Keratinocyte (primary cell): ENCODE measurements around the gene TNK1. TPM values are rescaled to one million over a fixed set of nuclear protein-coding genes. Genes with fewer than 3 reads are reported as not detected.

ENCODE experiments used
- DNase-seq: peaks from one replicate; pipeline ENCODE4 v3.0.0-alpha.2; 2011; ENCODE audit warnings: low read depth, missing footprints, low spot score
- FAIRE-seq: peaks from 2 replicates; lab custom pipeline; 2011; peaks lifted over from hg19 to GRCh38; lab: Jason Lieb, UNC
- H2AFZ ChIP-seq: 2 replicates; pipeline ENCODE4 v1.6.0; 2012; ENCODE audit warnings: low read length, control low read depth, inconsistent platforms; ENCODE audit not compliant: control insufficient read depth
- H3K27ac ChIP-seq: 2 replicates; pipeline ENCODE4 v1.5.1; 2011; ENCODE audit warnings: low read length; ENCODE audit not compliant: control insufficient read depth, insufficient read depth
- H3K27me3 ChIP-seq: 3 replicates; pipeline ENCODE4 v1.6.0; 2011; ENCODE audit warnings: low read length; ENCODE audit not compliant: control insufficient read depth, insufficient read depth; ENCODE audit errors: extremely low read depth
- H3K36me3 ChIP-seq, 2 experiments: 2 replicates in 1 of 2; 3 replicates in 1 of 2; pipeline ENCODE4 v1.5.1; 2011; ENCODE audit warnings: low read length in 2 of 2, mild to moderate bottlenecking in 1 of 2; ENCODE audit not compliant: control insufficient read depth in 2 of 2, insufficient read depth in 2 of 2; ENCODE audit errors: extremely low read depth in 1 of 2
- H3K4me1 ChIP-seq: 3 replicates; pipeline ENCODE4 v1.5.1; 2011; ENCODE audit warnings: low read length; ENCODE audit not compliant: control insufficient read depth, insufficient read depth; ENCODE audit errors: extremely low read depth
- H3K4me2 ChIP-seq: 3 replicates; pipeline ENCODE4 v1.6.0; 2011; ENCODE audit warnings: low read depth, low read length; ENCODE audit not compliant: control insufficient read depth, insufficient read depth; ENCODE audit errors: extremely low read depth
- H3K4me3 ChIP-seq, 3 experiments: fragments of 200-600 bp in 1 of 3; sonication (generic) in 1 of 3; 2 replicates in 2 of 3; 3 replicates in 1 of 3; pipeline ENCODE4 v1.5.1; 2011 to 2016; ENCODE audit warnings: low read length in 3 of 3, mild to moderate bottlenecking in 3 of 3, control low read depth in 2 of 3, inconsistent platforms in 1 of 3, low read depth in 1 of 3, mixed read lengths in 1 of 3, mixed run types in 1 of 3, moderate library complexity in 1 of 3; ENCODE audit not compliant: control insufficient read depth in 2 of 3, insufficient read depth in 2 of 3; ENCODE audit errors: extremely low read depth in 1 of 3
- H3K79me2 ChIP-seq: 2 replicates; pipeline ENCODE4 v1.6.0; 2012; ENCODE audit warnings: low read length; ENCODE audit not compliant: control insufficient read depth, insufficient read depth
- H3K9ac ChIP-seq: 3 replicates; pipeline ENCODE4 v1.6.0; 2011; ENCODE audit warnings: low read length; ENCODE audit not compliant: control insufficient read depth, insufficient read depth; ENCODE audit errors: extremely low read depth
- H3K9me1 ChIP-seq: 3 replicates; pipeline ENCODE4 v1.6.0; 2011; ENCODE audit warnings: low read length; ENCODE audit not compliant: control insufficient read depth, insufficient read depth; ENCODE audit errors: extremely low read depth
- H3K9me3 ChIP-seq: 2 replicates; pipeline ENCODE4 v1.5.1; 2012; ENCODE audit warnings: low read depth, low read length; ENCODE audit not compliant: control insufficient read depth
- H4K20me1 ChIP-seq: 3 replicates; pipeline ENCODE4 v1.6.0; 2011; ENCODE audit warnings: low read length; ENCODE audit not compliant: control insufficient read depth, insufficient read depth; ENCODE audit errors: extremely low read depth
- CTCF ChIP-seq, 3 experiments: IDR thresholded peaks in 1 of 3; conservative IDR thresholded peaks in 1 of 3; optimal IDR thresholded peaks in 1 of 3; 2 replicates in 2 of 3; 3 replicates in 1 of 3; pipeline versions ENCODE3 to v1.5.1; 2011; ENCODE audit warnings: low read length in 3 of 3, mild to moderate bottlenecking in 3 of 3, moderate library complexity in 2 of 3, control low read depth in 1 of 3, inconsistent platforms in 1 of 3; ENCODE audit not compliant: insufficient read depth in 2 of 3; ENCODE audit errors: extremely low read depth in 1 of 3
- EZH2 ChIP-seq: IDR thresholded peaks from one replicate; pipeline ENCODE4 v1.6.1; 2012; ENCODE audit warnings: inconsistent platforms, mild to moderate bottlenecking, low read length, moderate library complexity
- dilution Hi-C: fragments of 300-500 bp; cut with MboI; formaldehyde crosslinking; loops from one replicate; pipeline ENCODE4 v1.7.0; 2020; ENCODE audit warnings: low sequenced_read_pairs; ENCODE audit not compliant: extremely low pct_ligation_motif_present
- polyA plus RNA-seq, 5 experiments: library from polyadenylated mRNA; depleted of rRNA in 3 of 5; stranded (reverse) in 3 of 5; stranded (forward) in 1 of 5; unstranded in 1 of 5; fragments of >200 nt; gene quantifications; 1 replicate in 1 of 5; 2 replicates in 3 of 5; 3 replicates in 1 of 5; pipeline versions ENCODE4 v1.2.1 to v1.2.3, GENCODE V29; 2011 to 2012; ENCODE audit warnings: missing spikeins in 2 of 5, low read depth in 1 of 5, low replicate concordance in 1 of 5

The TNK1 gene
- polyA plus RNA-seq, 1 donor (not counting 4 experiments of a cell fraction or from before 2014, with no cell fraction given) = 10.6 TPM

GRCh38 chr17:7418472-7419152 is 37.7 kb downstream of the TNK1 start:
- no peak overlapping the region for H3K4me2 ChIP-seq
- H3K9ac ChIP-seq = no peak overlapping the region
- no peak overlapping the region for H3K27ac ChIP-seq
- H3K9me1 ChIP-seq = no peaks in the 10 kb centered on the region
- no peak for FAIRE-seq
- H4K20me1 ChIP-seq = no peaks in the 10 kb centered on the region
- DNase-seq = no peak
- H3K27me3 ChIP-seq = no peaks in the 10 kb centered on the region
- H3K9me3 ChIP-seq = no peaks in the 10 kb centered on the region
- no peak overlapping the region for H2AFZ ChIP-seq
- peaks cover 0 to 4% of the 10 kb centered on the region in 2 experiments for H3K36me3 ChIP-seq
- no peak for TF ChIP-seq EZH2
- H3K79me2 ChIP-seq = no peaks in the 10 kb centered on the region
- peaks cover 1% of the 10 kb centered on the region for H3K4me1 ChIP-seq
- dilution Hi-C loops = no loop called here
- no peak overlapping the region for H3K4me3 ChIP-seq

- DNase-seq (no peak), FAIRE-seq (no peak)
- Histone ChIP-seq H3K36me3 (peaks cover 0 to 4% of the 10 kb centered on the region in 2 experiments), H3K79me2 (no peaks in the 10 kb centered on the region), H3K27me3 (no peaks in the 10 kb centered on the region), H3K9ac (no peak within 1 kb of the TSS), H3K9me3 (no peaks in the 10 kb centered on the region), H3K4me1 (no peaks in the 10 kb centered on the region), H2AFZ (no peak within 1 kb of the TSS), H3K9me1 (no peaks in the 10 kb centered on the region), H3K27ac (no peak within 1 kb of the TSS), H3K4me3 (no peak within 1 kb of the TSS), H3K4me2 (no peak within 1 kb of the TSS), H4K20me1 (no peaks in the 10 kb centered on the region)
- dilution Hi-C loops = no loop called here
- TF ChIP-seq CTCF (optimal IDR thresholded peaks at IDR 0.05 in 1 of 3, IDR thresholded peaks at IDR 0.05 in 1 of 3, conservative IDR thresholded peaks at IDR 0.05 in 1 of 3; ENCODE audit: extremely low read depth in 1 of 3, insufficient read depth in 2 of 3, low read length in 3 of 3) (no peak), EZH2 (no peak)
Measured at GRCh38 chr17:7419819-7420610, 39.1 kb downstream of the TNK1 start, which contains the start of gene SPEM1. Gene SPEM1, plus strand, starts transcription at chr17:7420324. Its CDS starts 61 bp downstream, at chr17:7420385.
